ENCODE data around the gene EED.

DNA sequence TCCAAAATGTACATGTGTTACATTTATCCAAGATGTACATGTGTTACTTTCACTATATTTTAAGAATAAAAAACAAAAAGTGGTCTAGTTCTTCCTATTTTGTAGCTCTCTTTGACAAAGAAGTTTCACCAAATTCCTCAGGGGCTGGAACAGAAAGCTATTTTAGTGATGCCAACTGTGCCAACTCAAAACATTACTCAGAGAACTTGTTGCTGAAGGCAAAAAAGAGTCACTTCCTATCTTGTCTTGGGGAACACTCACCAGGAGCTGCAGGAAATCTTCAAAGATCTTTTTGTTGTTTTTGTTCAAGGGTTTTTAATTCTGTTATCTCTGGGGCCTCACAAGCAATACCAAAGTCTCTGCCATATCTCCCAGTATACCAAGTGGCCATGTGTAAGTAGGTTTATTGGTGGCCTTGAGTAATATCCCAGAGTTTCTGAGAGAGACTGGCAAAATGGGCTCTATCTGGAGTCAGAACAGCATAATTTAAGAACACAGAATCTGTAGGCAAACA, 13.6 kb upstream of the EED start:
- TF ChIP-seq, protein P1, sequence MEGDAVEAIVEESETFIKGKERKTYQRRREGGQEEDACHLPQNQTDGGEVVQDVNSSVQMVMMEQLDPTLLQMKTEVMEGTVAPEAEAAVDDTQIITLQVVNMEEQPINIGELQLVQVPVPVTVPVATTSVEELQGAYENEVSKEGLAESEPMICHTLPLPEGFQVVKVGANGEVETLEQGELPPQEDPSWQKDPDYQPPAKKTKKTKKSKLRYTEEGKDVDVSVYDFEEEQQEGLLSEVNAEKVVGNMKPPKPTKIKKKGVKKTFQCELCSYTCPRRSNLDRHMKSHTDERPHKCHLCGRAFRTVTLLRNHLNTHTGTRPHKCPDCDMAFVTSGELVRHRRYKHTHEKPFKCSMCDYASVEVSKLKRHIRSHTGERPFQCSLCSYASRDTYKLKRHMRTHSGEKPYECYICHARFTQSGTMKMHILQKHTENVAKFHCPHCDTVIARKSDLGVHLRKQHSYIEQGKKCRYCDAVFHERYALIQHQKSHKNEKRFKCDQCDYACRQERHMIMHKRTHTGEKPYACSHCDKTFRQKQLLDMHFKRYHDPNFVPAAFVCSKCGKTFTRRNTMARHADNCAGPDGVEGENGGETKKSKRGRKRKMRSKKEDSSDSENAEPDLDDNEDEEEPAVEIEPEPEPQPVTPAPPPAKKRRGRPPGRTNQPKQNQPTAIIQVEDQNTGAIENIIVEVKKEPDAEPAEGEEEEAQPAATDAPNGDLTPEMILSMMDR (IDR thresholded peaks at IDR 0.05; ENCODE audit: poor library complexity, severe bottlenecking) = no peak
- TF ChIP-seq POLR2AphosphoS5 (IDR thresholded peaks at IDR 0.05) = no peak
- no peak for TF ChIP-seq EP300 (conservative IDR thresholded peaks at IDR 0.05; ENCODE audit: poor library complexity, severe bottlenecking)
- no peak for TF ChIP-seq EZH2 (IDR thresholded peaks at IDR 0.05; ENCODE audit: borderline replicate concordance, insufficient read depth, low read length, poor library complexity, severe bottlenecking)
- no peak for TF ChIP-seq RAD21 (conservative IDR thresholded peaks at IDR 0.05)
- TF ChIP-seq TAF1 (IDR thresholded peaks at IDR 0.05; ENCODE audit: low read depth) = no peak
- TF ChIP-seq, protein P2, sequence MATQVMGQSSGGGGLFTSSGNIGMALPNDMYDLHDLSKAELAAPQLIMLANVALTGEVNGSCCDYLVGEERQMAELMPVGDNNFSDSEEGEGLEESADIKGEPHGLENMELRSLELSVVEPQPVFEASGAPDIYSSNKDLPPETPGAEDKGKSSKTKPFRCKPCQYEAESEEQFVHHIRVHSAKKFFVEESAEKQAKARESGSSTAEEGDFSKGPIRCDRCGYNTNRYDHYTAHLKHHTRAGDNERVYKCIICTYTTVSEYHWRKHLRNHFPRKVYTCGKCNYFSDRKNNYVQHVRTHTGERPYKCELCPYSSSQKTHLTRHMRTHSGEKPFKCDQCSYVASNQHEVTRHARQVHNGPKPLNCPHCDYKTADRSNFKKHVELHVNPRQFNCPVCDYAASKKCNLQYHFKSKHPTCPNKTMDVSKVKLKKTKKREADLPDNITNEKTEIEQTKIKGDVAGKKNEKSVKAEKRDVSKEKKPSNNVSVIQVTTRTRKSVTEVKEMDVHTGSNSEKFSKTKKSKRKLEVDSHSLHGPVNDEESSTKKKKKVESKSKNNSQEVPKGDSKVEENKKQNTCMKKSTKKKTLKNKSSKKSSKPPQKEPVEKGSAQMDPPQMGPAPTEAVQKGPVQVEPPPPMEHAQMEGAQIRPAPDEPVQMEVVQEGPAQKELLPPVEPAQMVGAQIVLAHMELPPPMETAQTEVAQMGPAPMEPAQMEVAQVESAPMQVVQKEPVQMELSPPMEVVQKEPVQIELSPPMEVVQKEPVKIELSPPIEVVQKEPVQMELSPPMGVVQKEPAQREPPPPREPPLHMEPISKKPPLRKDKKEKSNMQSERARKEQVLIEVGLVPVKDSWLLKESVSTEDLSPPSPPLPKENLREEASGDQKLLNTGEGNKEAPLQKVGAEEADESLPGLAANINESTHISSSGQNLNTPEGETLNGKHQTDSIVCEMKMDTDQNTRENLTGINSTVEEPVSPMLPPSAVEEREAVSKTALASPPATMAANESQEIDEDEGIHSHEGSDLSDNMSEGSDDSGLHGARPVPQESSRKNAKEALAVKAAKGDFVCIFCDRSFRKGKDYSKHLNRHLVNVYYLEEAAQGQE (IDR thresholded peaks at IDR 0.05; ENCODE audit: borderline replicate concordance) = no peak
- TF ChIP-seq SMC3 (conservative IDR thresholded peaks at IDR 0.05; ENCODE audit: poor library complexity) = no peak
- TF ChIP-seq MXI1 (conservative IDR thresholded peaks at IDR 0.05; ENCODE audit: poor library complexity, severe bottlenecking) = no peak
